Thyroid gland (tissue), 4 donors: ENCODE measurements around the gene PPIP5K1.

ENCODE experiments used
- CTCF ChIP-seq, 6 experiments: fragments of 200-600 bp in 3 of 6; fragments of 450-650 bp in 3 of 6; sonication (generic) in 3 of 6; IDR thresholded peaks; one replicate each; pipeline ENCODE4 v1.5.1; 2016 to 2019; ENCODE audit warnings: antibody characterized with exemption in 6 of 6, mild to moderate bottlenecking in 2 of 6, inconsistent platforms in 1 of 6, moderate library complexity in 1 of 6
- POLR2A ChIP-seq, 2 donors: fragments of 450-650 bp; IDR thresholded peaks; one replicate each; pipeline ENCODE4 v1.6.1; 2017; ENCODE audit warnings: antibody characterized with exemption in 2 of 2, mild to moderate bottlenecking in 2 of 2, moderate library complexity in 1 of 2

- TF ChIP-seq CTCF (IDR thresholded peaks at IDR 0.05), result no peak
- no peak for TF ChIP-seq POLR2A (IDR thresholded peaks at IDR 0.05)
Measured at GRCh38 chr15:43529587-43530345, 60.2 kb downstream of the PPIP5K1 start.
